SU-DHL-6 (cell line): ENCODE measurements around the gene GLI2.

Experiments
- EZH2phosphoT487 ChIP-seq: fragments of 200-600 bp; sonication (generic), shearing (Covaris generic); conservative IDR thresholded peaks from 2 replicates; pipeline ENCODE4 v1.6.1; 2018; ENCODE audit warnings: mild to moderate bottlenecking, antibody characterized with exemption, low read length, moderate library complexity, mixed read lengths
- TF ChIP-seq, protein P1 (sequence below): fragments of 200-600 bp; sonication (generic); IDR thresholded peaks from one replicate; pipeline ENCODE4 v1.5.1; 2017; ENCODE audit warnings: antibody characterized with exemption, mild to moderate bottlenecking, low read length, moderate library complexity; ENCODE audit not compliant: insufficient read depth, poor library complexity, severe bottlenecking

GRCh38 chr2:120775801-120776589 is 40.3 kb downstream of the GLI2 start:
- TF ChIP-seq, protein P1, sequence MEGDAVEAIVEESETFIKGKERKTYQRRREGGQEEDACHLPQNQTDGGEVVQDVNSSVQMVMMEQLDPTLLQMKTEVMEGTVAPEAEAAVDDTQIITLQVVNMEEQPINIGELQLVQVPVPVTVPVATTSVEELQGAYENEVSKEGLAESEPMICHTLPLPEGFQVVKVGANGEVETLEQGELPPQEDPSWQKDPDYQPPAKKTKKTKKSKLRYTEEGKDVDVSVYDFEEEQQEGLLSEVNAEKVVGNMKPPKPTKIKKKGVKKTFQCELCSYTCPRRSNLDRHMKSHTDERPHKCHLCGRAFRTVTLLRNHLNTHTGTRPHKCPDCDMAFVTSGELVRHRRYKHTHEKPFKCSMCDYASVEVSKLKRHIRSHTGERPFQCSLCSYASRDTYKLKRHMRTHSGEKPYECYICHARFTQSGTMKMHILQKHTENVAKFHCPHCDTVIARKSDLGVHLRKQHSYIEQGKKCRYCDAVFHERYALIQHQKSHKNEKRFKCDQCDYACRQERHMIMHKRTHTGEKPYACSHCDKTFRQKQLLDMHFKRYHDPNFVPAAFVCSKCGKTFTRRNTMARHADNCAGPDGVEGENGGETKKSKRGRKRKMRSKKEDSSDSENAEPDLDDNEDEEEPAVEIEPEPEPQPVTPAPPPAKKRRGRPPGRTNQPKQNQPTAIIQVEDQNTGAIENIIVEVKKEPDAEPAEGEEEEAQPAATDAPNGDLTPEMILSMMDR: no peak
- no peak for TF ChIP-seq EZH2phosphoT487
